CD8-positive, alpha-beta memory T cell (primary cell): ENCODE results near the gene RANBP1. TPM values are rescaled to one million over a fixed set of nuclear protein-coding genes. Genes with fewer than 3 reads are reported as not detected.
A peak's percentile ranks its signal among the peaks of the same experiment; 100 is the strongest.

Source experiments
- CTCF ChIA-PET: fragments of 350-600 bp; sonication (Branson Sonifier 250); formaldehyde crosslinking; loops from one replicate; lab custom pipeline; 2021; ENCODE audit warnings: antibody characterized with exemption; lab: Charles Lee
- POLR2A ChIA-PET: fragments of 350-600 bp; sonication (Branson Sonifier 250); formaldehyde crosslinking; loops from one replicate; lab custom pipeline; 2021; ENCODE audit warnings: antibody characterized with exemption; lab: Charles Lee
- DNase-seq, 5 donors: peaks; one replicate each; pipeline versions ENCODE4 v3.0.0 to v3.0.0-alpha.2; 2020 to 2022; ENCODE audit warnings: mixed read lengths in 1 of 5
- H3K27ac ChIP-seq: one replicate; pipeline ENCODE4 v1.7.0; 2013; ENCODE audit warnings: low read depth, mild to moderate bottlenecking, low read length, moderate library complexity
- H3K27me3 ChIP-seq: 2 replicates; pipeline ENCODE4 v1.7.0; 2013; ENCODE audit warnings: low read length, mild to moderate bottlenecking; ENCODE audit not compliant: insufficient read depth, poor library complexity, severe bottlenecking
- H3K36me3 ChIP-seq: 2 replicates; pipeline ENCODE4 v1.7.0; 2013; ENCODE audit warnings: mild to moderate bottlenecking, low read length, moderate library complexity; ENCODE audit not compliant: insufficient read depth
- H3K4me1 ChIP-seq: 2 replicates; pipeline ENCODE4 v1.7.0; 2013; ENCODE audit warnings: mild to moderate bottlenecking, low read length, moderate library complexity; ENCODE audit not compliant: insufficient read depth
- H3K4me3 ChIP-seq: 2 replicates; pipeline ENCODE4 v1.7.0; 2013; ENCODE audit warnings: mild to moderate bottlenecking, low read length
- H3K9me3 ChIP-seq: 2 replicates; pipeline ENCODE4 v1.7.0; 2013; ENCODE audit warnings: mild to moderate bottlenecking, low read length
- H3K27ac Mint-ChIP-seq, 8 donors: one replicate each; pipeline ENCODE4 v1.8.0; 2020 to 2021; ENCODE audit warnings: mixed read lengths in 8 of 8, mild to moderate bottlenecking in 6 of 8, inconsistent platforms in 3 of 8, moderate library complexity in 3 of 8
- H3K27me3 Mint-ChIP-seq, 2 donors: one replicate each; pipeline ENCODE4 v1.8.0; 2020 to 2021; ENCODE audit warnings: mixed read lengths in 2 of 2, mild to moderate bottlenecking in 1 of 2, moderate library complexity in 1 of 2
- H3K36me3 Mint-ChIP-seq, 3 donors: one replicate each; pipeline ENCODE4 v1.8.0; 2020 to 2021; ENCODE audit warnings: mixed read lengths in 3 of 3, inconsistent platforms in 1 of 3, mild to moderate bottlenecking in 1 of 3
- H3K4me1 Mint-ChIP-seq, 3 donors: one replicate each; pipeline ENCODE4 v1.8.0; 2020 to 2021; ENCODE audit warnings: mixed read lengths in 3 of 3, inconsistent platforms in 1 of 3, mild to moderate bottlenecking in 1 of 3
- H3K4me3 Mint-ChIP-seq, 7 donors: one replicate each; pipeline ENCODE4 v1.8.0; 2020 to 2021; ENCODE audit warnings: mixed read lengths in 7 of 7, mild to moderate bottlenecking in 6 of 7, moderate library complexity in 4 of 7, inconsistent platforms in 2 of 7
- H3K9me3 Mint-ChIP-seq, 5 donors: one replicate each; pipeline ENCODE4 v1.8.0; 2020 to 2022; ENCODE audit warnings: mixed read lengths in 5 of 5, mild to moderate bottlenecking in 3 of 5, moderate library complexity in 2 of 5, inconsistent platforms in 1 of 5
- polyA plus RNA-seq: library from polyadenylated mRNA; unstranded; fragments of 300-500 nt; fragmentation: Illumina TruSeq; gene quantifications from one replicate; pipeline ENCODE4 v1.2.3, GENCODE V29; 2021
- total RNA-seq, 2 experiments: library from RNA; stranded (reverse); gene quantifications; one replicate each; pipeline ENCODE4 v1.2.3, GENCODE V29; 2021

The RANBP1 gene
- total and polyA plus RNA-seq, 3 experiments from 2014 or later: 102 to 459 (median 436) TPM

DNA sequence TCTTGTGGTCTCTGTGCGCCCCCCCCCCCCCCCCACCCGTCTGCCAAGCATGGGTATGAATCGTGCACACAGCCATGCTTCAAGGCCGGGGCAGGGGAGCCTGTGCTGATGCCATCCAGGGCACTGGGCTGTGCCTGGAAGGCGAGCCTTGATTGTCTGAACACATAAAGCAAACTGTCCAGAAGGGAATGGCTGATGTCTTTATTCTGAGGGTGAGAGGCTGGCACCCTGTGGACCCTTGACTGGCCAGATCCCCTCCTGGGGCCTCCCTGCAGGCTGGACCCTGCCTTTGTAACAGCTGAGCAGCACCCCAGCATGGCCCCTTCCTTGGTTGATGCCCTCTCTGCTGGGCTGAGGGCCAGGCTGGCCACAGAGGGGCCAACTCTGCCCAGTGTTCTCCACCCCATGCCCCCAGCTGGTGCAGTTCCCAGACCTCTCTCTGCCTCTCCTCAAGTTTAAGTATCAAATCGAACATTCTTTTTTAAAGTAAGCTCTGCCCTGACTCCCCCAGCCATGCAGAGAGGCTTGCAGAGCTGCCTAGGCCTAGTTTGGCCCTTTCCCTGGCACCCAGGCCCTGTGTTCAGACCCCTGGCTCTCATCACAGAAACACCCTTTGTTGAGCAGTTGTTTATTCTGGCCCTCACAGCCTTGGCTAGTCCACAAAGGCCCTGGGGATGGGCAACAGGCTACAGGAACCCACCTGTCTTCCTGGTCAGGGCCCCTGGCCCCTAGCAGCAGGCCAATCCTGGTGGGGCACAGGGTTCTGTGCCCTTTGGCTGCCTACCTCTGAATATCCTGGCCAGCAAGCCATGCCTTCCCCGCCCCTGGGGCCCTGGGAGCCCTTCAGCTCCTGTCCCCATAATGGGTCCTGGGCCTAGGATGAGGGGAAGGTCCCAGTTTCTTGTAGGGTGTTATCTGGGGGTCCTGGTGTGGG is 3.9 kb upstream of the RANBP1 start:
- Histone ChIP-seq H3K9me3 (no peaks in the 10 kb centered on the region), H3K36me3 (peaks cover 58% of the 10 kb centered on the region), H3K4me1 (peaks cover 14% of the 10 kb centered on the region), H3K27me3 (no peaks in the 10 kb centered on the region), H3K4me3 (no peak overlapping the region), H3K27ac (no peak overlapping the region)
- ChIA-PET POLR2A (interaction anchor here (1.1 kb wide), 1 partner anchor 11 kb away, joined by 3 read pairs; no protein-coding TSS in a partner anchor), CTCF (interaction anchor here (1.5 kb wide), 1 partner anchor 50 kb away, joined by 3 read pairs; no protein-coding TSS in a partner anchor)
- Mint-ChIP-seq H3K27me3 (no peaks in the 10 kb centered on the region), H3K27ac (peak overlapping the region in 7 of 8 donors; percentile 59 to 79 (median 66)), H3K9me3 (no peaks in the 10 kb centered on the region), H3K36me3 (peaks cover 0 to 73% (median 5%) of the 10 kb centered on the region in 3 donors), H3K4me3 (no peak overlapping the region), H3K4me1 (peaks cover 14 to 35% (median 18%) of the 10 kb centered on the region in 3 donors)
- DNase-seq: no peak

DNA sequence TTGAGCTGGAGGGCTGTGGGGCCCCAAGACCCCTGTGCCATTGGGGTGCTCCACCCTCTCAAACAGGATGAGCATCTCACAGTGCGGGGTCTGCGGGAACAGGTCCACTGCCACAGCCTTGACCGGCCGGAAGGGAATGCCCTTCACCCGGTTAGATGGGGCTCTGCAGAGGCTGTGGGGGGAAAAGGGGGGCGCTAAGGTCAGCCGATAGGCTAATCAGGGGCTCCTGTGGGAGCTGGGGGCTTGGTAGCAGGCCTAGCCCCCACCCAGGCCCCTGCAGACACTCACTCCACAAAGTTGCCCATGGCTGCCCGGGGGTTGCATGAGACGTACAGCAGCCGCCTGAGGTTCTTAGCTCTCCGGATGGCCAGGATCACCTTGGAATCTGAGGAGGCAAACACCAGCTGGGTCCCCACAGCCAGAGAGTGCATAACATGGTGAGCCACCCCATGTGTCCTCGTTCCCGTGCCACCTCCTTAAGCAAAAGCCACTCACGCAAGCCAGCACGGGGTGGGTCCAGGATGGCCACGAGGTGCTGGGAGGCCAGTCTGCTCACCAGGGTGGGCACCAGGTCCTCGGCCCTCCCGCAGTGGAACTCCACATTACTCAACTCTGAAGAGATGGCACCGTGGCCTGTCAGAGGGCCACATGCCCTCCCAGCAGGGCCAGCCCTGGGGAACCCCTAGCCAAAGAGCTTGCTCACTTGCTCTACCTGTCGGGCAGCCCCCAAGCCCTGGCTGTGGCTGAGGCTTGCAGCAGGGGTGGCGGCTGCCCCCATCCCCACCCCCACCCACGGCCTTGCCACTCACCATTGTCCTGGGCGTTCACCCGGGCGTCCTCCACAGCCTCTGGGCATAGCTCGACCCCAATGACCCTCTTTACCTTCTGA is 3.0 kb upstream of the RANBP1 start:
- no peaks in the 10 kb centered on the region for H3K27me3 Mint-ChIP-seq

DNA sequence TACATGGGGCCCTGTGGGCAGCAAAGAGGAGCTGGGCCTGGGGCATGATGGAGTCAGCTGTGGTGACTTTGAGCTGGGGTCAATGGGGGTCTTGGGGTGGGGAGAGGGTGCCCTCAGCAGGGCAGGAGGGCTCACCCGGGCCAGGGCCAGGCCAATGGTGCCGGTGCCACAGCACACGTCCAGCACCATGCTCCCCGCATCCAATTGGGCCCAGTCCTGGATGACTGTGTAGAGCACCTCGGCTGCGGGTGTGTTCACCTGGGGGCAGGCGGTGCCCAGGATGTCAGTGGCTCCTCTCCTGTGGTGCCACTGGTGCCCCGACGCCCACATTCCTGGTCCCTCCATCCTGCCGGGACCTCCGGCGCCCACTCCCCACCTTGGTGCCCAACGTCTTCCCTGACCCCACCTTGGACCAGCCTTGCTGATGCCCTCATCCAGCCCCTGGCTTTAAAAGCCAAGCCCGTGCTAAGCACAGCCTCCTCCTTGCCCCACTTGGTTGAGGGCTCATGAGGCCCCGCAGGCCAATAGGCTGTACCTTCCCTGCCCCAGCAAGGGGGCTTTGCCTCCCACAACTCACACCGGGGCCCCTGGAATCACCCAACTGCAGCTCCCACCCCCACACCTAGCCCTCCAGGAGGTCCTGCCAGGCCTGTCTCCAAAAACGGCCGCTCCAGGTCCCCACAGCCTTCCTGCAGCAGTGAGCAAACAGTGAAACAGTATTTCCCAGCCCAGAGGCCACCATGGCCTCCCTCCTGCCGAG is 2.2 kb upstream of the RANBP1 start:
- Histone ChIP-seq H3K4me3 (no peak overlapping the region), H3K36me3 (peaks cover 44% of the 10 kb centered on the region), H3K9me3 (no peaks in the 10 kb centered on the region), H3K27ac (no peak overlapping the region), H3K27me3 (no peaks in the 10 kb centered on the region), H3K4me1 (peaks cover 22% of the 10 kb centered on the region)
- Mint-ChIP-seq H3K36me3 (peaks cover 0 to 64% (median 3%) of the 10 kb centered on the region in 3 donors), H3K4me1 (peaks cover 23 to 48% (median 26%) of the 10 kb centered on the region in 3 donors), H3K27ac (peak overlapping the region in 7 of 8 donors; percentile 17 to 93 (median 50)), H3K4me3 (peak overlapping the region in 2 of 7 donors; percentile 16 to 73), H3K27me3 (no peaks in the 10 kb centered on the region), H3K9me3 (no peaks in the 10 kb centered on the region)
- ChIA-PET CTCF (interaction anchor here (0.6 kb wide), 1 partner anchor 68 kb away, joined by 3 read pairs; no protein-coding TSS in a partner anchor), POLR2A (no interaction called here)
- DNase-seq: peak in 1 of 5 donors; percentile 43

More for the DNA sequence above, 3.0 kb upstream of the RANBP1 start:
- H3K36me3 ChIP-seq: peaks cover 49% of the 10 kb centered on the region
- peak in 1 of 5 donors; percentile 43 for DNase-seq
- Mint-ChIP-seq H3K4me3 (peak overlapping the region in 2 of 7 donors; percentile 16 to 73), H3K4me1 (peaks cover 14 to 39% (median 20%) of the 10 kb centered on the region in 3 donors), H3K36me3 (peaks cover 0 to 68% (median 5%) of the 10 kb centered on the region in 3 donors), H3K27ac (peak overlapping the region in 1 of 8 donors; percentile 93), H3K9me3 (no peaks in the 10 kb centered on the region)
- no peak overlapping the region for H3K4me3 ChIP-seq
- H3K27me3 ChIP-seq: no peaks in the 10 kb centered on the region
- no peaks in the 10 kb centered on the region for H3K9me3 ChIP-seq
- H3K27ac ChIP-seq: no peak overlapping the region
- ChIA-PET CTCF (interaction anchor here (0.6 kb wide), 1 partner anchor 67 kb away, joined by 3 read pairs; no protein-coding TSS in a partner anchor), POLR2A (interaction anchor here (1.1 kb wide), 1 partner anchor 12 kb away, joined by 3 read pairs; no protein-coding TSS in a partner anchor)
- H3K4me1 ChIP-seq: peaks cover 14% of the 10 kb centered on the region

DNA sequence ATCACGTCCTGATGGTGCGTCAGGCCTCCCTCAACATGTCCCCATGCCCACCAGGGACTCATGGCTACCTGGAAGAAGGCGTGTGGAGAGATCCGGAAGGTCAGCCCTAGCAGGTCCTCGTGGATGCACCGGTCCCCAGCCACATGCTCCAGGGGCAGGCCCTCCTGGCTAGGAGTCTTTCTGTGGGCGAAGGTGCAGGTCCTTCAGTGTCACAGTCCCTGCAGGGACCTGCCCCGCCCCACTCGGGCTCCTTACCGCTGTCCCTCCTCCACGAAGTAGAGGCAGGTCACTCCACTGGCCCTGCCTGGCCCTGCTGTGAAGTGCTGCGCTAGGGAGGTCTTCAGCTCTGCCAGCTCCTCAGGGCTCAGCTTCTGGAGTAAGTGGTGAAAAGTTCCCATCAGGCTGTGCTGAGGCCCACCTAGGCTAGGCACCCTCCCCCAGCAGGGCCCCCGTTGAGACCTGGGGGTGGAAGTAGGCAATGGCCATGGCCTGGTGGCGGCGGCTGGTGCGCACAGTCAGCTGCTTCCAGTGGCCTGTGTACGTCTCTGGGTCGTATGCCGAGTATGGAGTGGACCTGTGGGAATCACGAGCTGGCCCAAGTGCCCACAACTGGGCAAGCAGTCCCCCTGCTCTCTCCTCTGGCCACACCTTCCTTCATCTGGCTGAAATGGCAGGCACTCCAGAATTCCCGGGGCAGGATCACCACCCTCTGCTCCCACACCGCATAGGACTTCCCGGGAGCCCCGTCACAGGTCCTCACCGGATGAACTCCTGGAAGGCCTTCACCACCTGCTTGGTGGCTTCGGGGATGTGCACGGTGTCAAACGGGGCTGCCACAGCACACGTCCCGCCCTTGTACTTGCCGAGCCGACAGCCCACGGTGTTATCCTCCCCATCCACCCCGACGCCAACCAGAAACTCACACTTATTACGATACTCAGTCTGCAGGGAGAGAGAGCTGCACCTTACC is 1.1 kb upstream of the RANBP1 start:
- POLR2A ChIA-PET: no interaction called here
- DNase-seq: peak in 1 of 5 donors; percentile 45

DNA sequence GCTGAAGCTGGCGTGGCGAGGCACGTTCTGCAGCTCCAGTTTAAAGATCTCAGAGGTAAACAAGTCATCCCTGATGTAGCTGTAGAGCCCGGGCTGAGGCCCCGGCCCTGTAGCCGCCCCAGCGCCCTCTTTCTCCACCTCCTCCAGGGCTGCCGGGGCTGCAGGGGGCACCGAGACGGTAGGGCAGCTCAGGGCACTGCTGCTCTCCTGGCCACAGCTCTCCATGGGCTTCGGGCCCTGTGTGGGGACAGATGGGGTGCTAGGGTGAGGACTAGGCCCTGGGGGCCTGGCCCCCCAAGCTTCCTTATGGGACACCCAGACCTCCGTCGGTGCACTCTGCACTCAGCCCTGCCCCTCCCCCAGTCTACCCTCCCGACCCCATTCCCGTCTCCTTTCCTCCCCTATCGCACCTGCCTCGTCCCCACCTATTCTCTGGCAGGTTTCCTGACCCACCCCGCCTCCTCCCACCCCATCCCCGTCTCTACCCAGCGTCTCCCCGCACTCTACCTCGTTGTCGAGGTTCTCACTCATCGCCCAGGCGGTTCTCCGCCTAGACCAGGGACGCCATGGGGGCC is 559 bp downstream of the RANBP1 start:
- Histone ChIP-seq H3K4me3 (peak overlapping the region; percentile 86), H3K36me3 (peaks cover 54% of the 10 kb centered on the region), H3K9me3 (no peaks in the 10 kb centered on the region), H3K27ac (peak overlapping the region; percentile 95), H3K27me3 (no peaks in the 10 kb centered on the region), H3K4me1 (peaks cover 36% of the 10 kb centered on the region)
- Mint-ChIP-seq H3K4me1 (peaks cover 24 to 59% (median 32%) of the 10 kb centered on the region in 3 donors), H3K27me3 (no peaks in the 10 kb centered on the region), H3K9me3 (no peaks in the 10 kb centered on the region), H3K36me3 (peaks cover 0 to 63% (median 2%) of the 10 kb centered on the region in 3 donors), H3K27ac (peak overlapping the region in 7 of 8 donors; percentile 86 to 98 (median 92)), H3K4me3 (peak overlapping the region; percentile 85 to 96 (median 89))
- POLR2A ChIA-PET: interaction anchor here (0.6 to 1.3 kb wide), 5 partner anchors 8 to 886 kb away, joined by 3 to 6 read pairs (median 5); partner anchors contain the start of gene THAP7
- CTCF ChIA-PET: interaction anchor here (1.1 to 1.3 kb wide), 2 partner anchors 13 to 38 kb away, joined by 3 read pairs; no protein-coding TSS in a partner anchor
- no peak for DNase-seq

More for the DNA sequence above, 1.1 kb upstream of the RANBP1 start:
- Mint-ChIP-seq H3K27ac (peak overlapping the region in 7 of 8 donors; percentile 19 to 84 (median 77)), H3K27me3 (no peaks in the 10 kb centered on the region), H3K4me1 (peaks cover 27 to 58% (median 34%) of the 10 kb centered on the region in 3 donors), H3K36me3 (peaks cover 0 to 66% (median 2%) of the 10 kb centered on the region in 3 donors), H3K9me3 (no peaks in the 10 kb centered on the region), H3K4me3 (peak overlapping the region; percentile 51 to 96 (median 66))
- Histone ChIP-seq H3K27me3 (no peaks in the 10 kb centered on the region), H3K4me1 (peaks cover 30% of the 10 kb centered on the region), H3K27ac (peak overlapping the region; percentile 95), H3K36me3 (peaks cover 48% of the 10 kb centered on the region), H3K9me3 (no peaks in the 10 kb centered on the region), H3K4me3 (no peak overlapping the region)
- CTCF ChIA-PET: no interaction called here
